PC-9 (cell line): ENCODE data around the gene OR56B1. TPM values are rescaled to one million over a fixed set of nuclear protein-coding genes. Genes with fewer than 3 reads are reported as not detected.

ENCODE experiments used
- BruUV-seq: library from RNA; stranded (reverse); fragments of 400-500 nt; replicated peaks from 2 replicates; lab custom pipeline; 2021; lab: Mats Ljungman, UMichigan
- CTCF ChIA-PET: fragments of 300-600 bp; sonication (Branson Sonifier 250); formaldehyde crosslinking; loops from one replicate; lab custom pipeline; 2022; ENCODE audit warnings: antibody characterized with exemption; lab: Charles Lee
- POLR2A ChIA-PET: fragments of 300-600 bp; sonication (Branson Sonifier 250); formaldehyde crosslinking; loops from one replicate; lab custom pipeline; 2022; ENCODE audit warnings: antibody characterized with exemption; ENCODE audit not compliant: unreplicated experiment; lab: Charles Lee
- DNase-seq, 2 experiments: peaks; one replicate each; pipeline versions ENCODE4 v3.0.0 to v3.0.0-alpha.2; 2015 to 2022; ENCODE audit warnings: mixed read lengths in 1 of 2
- H2AFZ ChIP-seq: fragments of 200-600 bp; sonication (generic); 2 replicates; pipeline ENCODE4 v1.8.1; 2017; ENCODE audit warnings: antibody characterized with exemption
- H3F3A ChIP-seq: fragments of 200-600 bp; sonication (generic); 2 replicates; pipeline ENCODE4 v1.8.1; 2017; ENCODE audit warnings: antibody characterized with exemption, mild to moderate bottlenecking, low read depth; ENCODE audit not compliant: insufficient read depth
- H3K27ac ChIP-seq: fragments of 200-600 bp; sonication (generic); 2 replicates; pipeline ENCODE4 v1.6.1; 2016; ENCODE audit warnings: mixed run types
- H3K27me3 ChIP-seq: fragments of 200-600 bp; sonication (generic); 2 replicates; pipeline ENCODE4 v1.6.1; 2016; ENCODE audit warnings: low read depth, mixed run types; ENCODE audit not compliant: insufficient read depth
- H3K36me3 ChIP-seq: fragments of 200-600 bp; sonication (generic); 2 replicates; pipeline ENCODE4 v1.6.1; 2016; ENCODE audit warnings: low read depth, mixed run types
- H3K4me1 ChIP-seq: fragments of 200-600 bp; sonication (generic); replicated peaks from 2 replicates; pipeline ENCODE4 v1.6.1; 2016; ENCODE audit warnings: mixed run types; ENCODE audit not compliant: insufficient read depth
- H3K4me2 ChIP-seq: fragments of 200-600 bp; sonication (generic); 2 replicates; pipeline ENCODE4 v1.6.1; 2017; ENCODE audit warnings: mixed run types
- H3K4me3 ChIP-seq: fragments of 200-600 bp; sonication (generic); 2 replicates; pipeline ENCODE4 v1.6.1; 2016; ENCODE audit warnings: mixed run types
- H3K79me2 ChIP-seq: fragments of 200-600 bp; sonication (generic); 2 replicates; pipeline ENCODE4 v1.6.1; 2017; ENCODE audit warnings: low read depth, mixed run types
- H3K9me2 ChIP-seq: fragments of 200-600 bp; sonication (generic); 2 replicates; pipeline ENCODE4 v1.8.1; 2017; ENCODE audit warnings: mild to moderate bottlenecking; ENCODE audit not compliant: insufficient read depth
- H3K9me3 ChIP-seq: fragments of 200-600 bp; sonication (generic); 2 replicates; pipeline ENCODE4 v1.8.1; 2016; ENCODE audit warnings: low read depth; ENCODE audit not compliant: insufficient read depth
- H4K20me1 ChIP-seq: fragments of 200-600 bp; sonication (generic); 2 replicates; pipeline ENCODE4 v1.8.1; 2017; ENCODE audit not compliant: insufficient read depth
- EZH2 ChIP-seq: fragments of 200-600 bp; sonication (generic); IDR thresholded peaks from 2 replicates; pipeline ENCODE4 v1.8.0; 2017; ENCODE audit warnings: antibody characterized with exemption, low read depth
- intact Hi-C: fragments of 100-400 bp; cut with micrococcal nuclease; formaldehyde crosslinking; loops from one replicate; pipeline ENCODE4 v1.10.0; 2022; ENCODE audit not compliant: unreplicated experiment
- total RNA-seq: library from RNA; stranded (reverse); gene quantifications from 2 replicates; pipeline ENCODE4 v1.2.3, GENCODE V29; 2021
- TF ChIP-seq, protein P1 (sequence below): fragments of 200-600 bp; sonication (generic); conservative IDR thresholded peaks from 2 replicates; pipeline ENCODE4 v1.6.1; 2017; ENCODE audit warnings: mixed run types, antibody characterized with exemption, mild to moderate bottlenecking, moderate library complexity

OR56B1 gene
- total RNA-seq, 1 experiment from 2014 or later, result not detected

DNA sequence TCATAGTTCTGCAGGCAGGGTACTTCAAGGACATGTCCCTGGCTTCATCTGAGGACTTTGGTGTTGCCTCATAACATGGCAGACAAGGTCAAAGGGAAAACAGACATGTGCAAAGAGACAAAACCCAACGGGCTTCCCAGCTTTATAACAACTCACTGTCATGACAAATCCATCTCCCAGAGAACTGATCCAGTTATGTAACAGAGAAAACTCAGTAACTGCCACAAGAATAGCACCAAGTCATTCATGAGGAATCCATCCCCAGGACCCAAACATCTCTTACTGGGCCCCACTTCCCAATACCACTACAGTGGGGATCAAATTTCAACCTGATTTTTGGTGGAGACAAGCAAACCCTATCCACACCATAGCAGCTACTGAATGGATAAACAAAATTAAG is 30.8 kb downstream of the OR56B1 start:
- no peak overlapping the region for H3K4me3 ChIP-seq
- intact Hi-C loops, result no loop called here
- H3K9me2 ChIP-seq, result no peaks in the 10 kb centered on the region
- no peaks in the 10 kb centered on the region for H3K4me1 ChIP-seq
- no peaks in the 10 kb centered on the region for H4K20me1 ChIP-seq
- TF ChIP-seq, protein P1, sequence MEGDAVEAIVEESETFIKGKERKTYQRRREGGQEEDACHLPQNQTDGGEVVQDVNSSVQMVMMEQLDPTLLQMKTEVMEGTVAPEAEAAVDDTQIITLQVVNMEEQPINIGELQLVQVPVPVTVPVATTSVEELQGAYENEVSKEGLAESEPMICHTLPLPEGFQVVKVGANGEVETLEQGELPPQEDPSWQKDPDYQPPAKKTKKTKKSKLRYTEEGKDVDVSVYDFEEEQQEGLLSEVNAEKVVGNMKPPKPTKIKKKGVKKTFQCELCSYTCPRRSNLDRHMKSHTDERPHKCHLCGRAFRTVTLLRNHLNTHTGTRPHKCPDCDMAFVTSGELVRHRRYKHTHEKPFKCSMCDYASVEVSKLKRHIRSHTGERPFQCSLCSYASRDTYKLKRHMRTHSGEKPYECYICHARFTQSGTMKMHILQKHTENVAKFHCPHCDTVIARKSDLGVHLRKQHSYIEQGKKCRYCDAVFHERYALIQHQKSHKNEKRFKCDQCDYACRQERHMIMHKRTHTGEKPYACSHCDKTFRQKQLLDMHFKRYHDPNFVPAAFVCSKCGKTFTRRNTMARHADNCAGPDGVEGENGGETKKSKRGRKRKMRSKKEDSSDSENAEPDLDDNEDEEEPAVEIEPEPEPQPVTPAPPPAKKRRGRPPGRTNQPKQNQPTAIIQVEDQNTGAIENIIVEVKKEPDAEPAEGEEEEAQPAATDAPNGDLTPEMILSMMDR, result no peak
- H3K9me3 ChIP-seq, result no peaks in the 10 kb centered on the region
- ChIA-PET CTCF (no interaction called here), POLR2A (no interaction called here)
- H3K4me2 ChIP-seq, result no peak overlapping the region
- no peaks in the 10 kb centered on the region for H3F3A ChIP-seq
- no peak overlapping the region for H2AFZ ChIP-seq
- no peaks in the 10 kb centered on the region for H3K27me3 ChIP-seq
- no TSS peak for BruUV-seq
- H3K36me3 ChIP-seq, result no peaks in the 10 kb centered on the region
- DNase-seq, result no peak
- H3K79me2 ChIP-seq, result no peaks in the 10 kb centered on the region
- no peak overlapping the region for H3K27ac ChIP-seq

DNA sequence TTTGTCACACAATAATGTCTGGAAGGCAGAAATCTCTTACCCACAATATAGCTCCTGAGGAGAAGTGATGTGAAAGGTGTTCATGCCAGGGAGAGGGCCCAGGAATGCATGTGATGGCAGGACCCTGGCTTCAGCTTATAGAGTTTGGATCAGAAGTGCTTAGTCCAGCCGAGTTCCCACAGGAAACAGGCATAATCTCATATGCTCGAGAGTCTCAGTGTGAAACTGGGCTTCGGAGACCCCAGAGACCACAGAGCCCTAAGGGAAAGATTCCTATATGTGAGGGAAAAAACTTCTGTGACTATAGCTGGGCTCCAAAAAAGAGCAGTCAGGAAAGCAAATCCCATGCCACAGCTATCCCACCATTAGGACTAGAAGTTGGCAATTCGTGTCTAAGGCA is 47.0 kb downstream of the OR56B1 start, which contains the start of gene OR52N5:
OR52N5 (minus strand) TSS at position 101 of the 400 bp plus-strand sequence. CDS start 4,721 bp downstream, outside the sequence.
- POLR2A ChIA-PET, result interaction anchor here (0.7 kb wide), 1 partner anchor 1884 kb away, joined by 10 read pairs; no protein-coding TSS in a partner anchor
- no peaks in the 10 kb centered on the region for H3K36me3 ChIP-seq
- H3K79me2 ChIP-seq, result no peaks in the 10 kb centered on the region
- no peaks in the 10 kb centered on the region for H4K20me1 ChIP-seq
- no peak for DNase-seq
- H3K9me2 ChIP-seq, result no peaks in the 10 kb centered on the region
- H2AFZ ChIP-seq, result no peak within 1 kb of the TSS
- H3K9me3 ChIP-seq, result no peaks in the 10 kb centered on the region
- intact Hi-C loops, result no loop called here
- no peak within 1 kb of the TSS for H3K4me3 ChIP-seq
- no peaks in the 10 kb centered on the region for H3K4me1 ChIP-seq
- no peak for TF ChIP-seq EZH2
- TF ChIP-seq, protein P1, result no peak
- H3K27me3 ChIP-seq, result no peaks in the 10 kb centered on the region
- no TSS peak for BruUV-seq
- H3K27ac ChIP-seq, result no peak within 1 kb of the TSS
- CTCF ChIA-PET, result no interaction called here
- H3K4me2 ChIP-seq, result no peak within 1 kb of the TSS
- H3F3A ChIP-seq, result no peaks in the 10 kb centered on the region

Other genes with a start within 250 kb of the OR56B1 start
- gene OR52D1, start 247.8 kb upstream of the OR56B1 start, total RNA-seq, result not detected in 2 replicates
- not detected in 2 replicates for gene UBQLN3, start 226.5 kb upstream of the OR56B1 start, total RNA-seq
- 0.15 TPM in 1 of 2 replicates, not detected in the other for gene UBQLNL, start 219.7 kb upstream of the OR56B1 start, total RNA-seq
- gene OR52H1, start 187.9 kb upstream of the OR56B1 start, total RNA-seq, result not detected in 2 replicates
- gene OR52B6, start 155.6 kb upstream of the OR56B1 start, total RNA-seq, result not detected in 2 replicates
- 3.9 and 4.8 TPM in 2 replicates for gene TRIM6, start 139.8 kb upstream of the OR56B1 start, total RNA-seq
- gene TRIM34, start 111.4 kb upstream of the OR56B1 start, total RNA-seq, result 3.8 and 7.5 TPM in 2 replicates
- 19.1 and 20.5 TPM in 2 replicates for gene TRIM5, start 51.4 kb upstream of the OR56B1 start, total RNA-seq
- gene TRIM22, start 46.7 kb upstream of the OR56B1 start, total RNA-seq, result 0.81 and 1.9 TPM in 2 replicates
- gene OR52N4, start 17.8 kb downstream of the OR56B1 start, total RNA-seq, result not detected in 2 replicates
- not detected in 2 replicates for gene OR52N5, start 46.9 kb downstream of the OR56B1 start, total RNA-seq
- gene OR52N1, start 54.8 kb downstream of the OR56B1 start, total RNA-seq, result not detected in 2 replicates
- gene OR52N2, start 72.5 kb downstream of the OR56B1 start, total RNA-seq, result not detected in 2 replicates
- gene OR52E6, start 105.4 kb downstream of the OR56B1 start, total RNA-seq, result not detected in 2 replicates
- not detected in 2 replicates for gene OR52E8, start 121.2 kb downstream of the OR56B1 start, total RNA-seq
- gene OR52E4, start 144.2 kb downstream of the OR56B1 start, total RNA-seq, result not detected in 2 replicates
- gene OR52E5, start 156.8 kb downstream of the OR56B1 start, total RNA-seq, result not detected in 2 replicates
- gene OR56A3, start 205.8 kb downstream of the OR56B1 start, total RNA-seq, result not detected in 2 replicates
- not detected in 2 replicates for gene OR56A5, start 232.0 kb downstream of the OR56B1 start, total RNA-seq